Astrocyte of the spinal cord (primary cell): ENCODE measurements around the gene MDGA2.
A peak's percentile ranks its signal among the peaks of the same experiment; 100 is the strongest.

Source experiments
- DNase-seq: peaks from one replicate; pipeline ENCODE4 v3.0.0; 2011; ENCODE audit warnings: low read depth, low spot score
- H3K4me3 ChIP-seq: 2 replicates; pipeline ENCODE4 v1.5.1; 2011; ENCODE audit warnings: low read depth, mild to moderate bottlenecking, low read length, moderate library complexity
- in situ Hi-C: cut with HindIII; loops from 2 replicates; pipeline ENCODE4 v1.10.0; 2017; ENCODE audit warnings: low sequenced_read_pairs
- TF ChIP-seq, protein P1 (sequence below): IDR thresholded peaks from 2 replicates; pipeline ENCODE4 v1.5.1; 2012; ENCODE audit warnings: low read depth, mild to moderate bottlenecking, low read length, inconsistent platforms

MDGA2 gene

DNA sequence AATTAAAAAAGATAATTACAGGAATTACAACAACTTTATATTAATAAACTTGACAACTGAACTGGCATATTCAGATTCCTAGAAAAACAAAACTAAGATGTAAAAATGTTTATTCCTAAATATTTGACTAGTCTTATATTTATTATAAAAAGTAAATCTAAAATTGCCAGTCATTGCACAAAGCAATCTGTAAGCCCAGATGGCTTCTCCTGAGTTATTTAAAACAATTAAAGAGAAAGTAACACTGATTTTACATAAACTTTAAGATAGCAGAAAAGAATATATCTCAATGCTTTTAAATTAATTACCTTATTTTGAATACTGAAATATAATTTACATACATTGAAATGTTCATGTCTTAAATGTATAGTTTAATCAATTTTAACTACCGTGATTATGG lies 589.7 kb downstream of the MDGA2 start:
- TF ChIP-seq, protein P1, sequence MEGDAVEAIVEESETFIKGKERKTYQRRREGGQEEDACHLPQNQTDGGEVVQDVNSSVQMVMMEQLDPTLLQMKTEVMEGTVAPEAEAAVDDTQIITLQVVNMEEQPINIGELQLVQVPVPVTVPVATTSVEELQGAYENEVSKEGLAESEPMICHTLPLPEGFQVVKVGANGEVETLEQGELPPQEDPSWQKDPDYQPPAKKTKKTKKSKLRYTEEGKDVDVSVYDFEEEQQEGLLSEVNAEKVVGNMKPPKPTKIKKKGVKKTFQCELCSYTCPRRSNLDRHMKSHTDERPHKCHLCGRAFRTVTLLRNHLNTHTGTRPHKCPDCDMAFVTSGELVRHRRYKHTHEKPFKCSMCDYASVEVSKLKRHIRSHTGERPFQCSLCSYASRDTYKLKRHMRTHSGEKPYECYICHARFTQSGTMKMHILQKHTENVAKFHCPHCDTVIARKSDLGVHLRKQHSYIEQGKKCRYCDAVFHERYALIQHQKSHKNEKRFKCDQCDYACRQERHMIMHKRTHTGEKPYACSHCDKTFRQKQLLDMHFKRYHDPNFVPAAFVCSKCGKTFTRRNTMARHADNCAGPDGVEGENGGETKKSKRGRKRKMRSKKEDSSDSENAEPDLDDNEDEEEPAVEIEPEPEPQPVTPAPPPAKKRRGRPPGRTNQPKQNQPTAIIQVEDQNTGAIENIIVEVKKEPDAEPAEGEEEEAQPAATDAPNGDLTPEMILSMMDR, result no peak
- H3K4me3 ChIP-seq, result no peak overlapping the region
- no peak for DNase-seq
- in situ Hi-C loops, result no loop called here

DNA sequence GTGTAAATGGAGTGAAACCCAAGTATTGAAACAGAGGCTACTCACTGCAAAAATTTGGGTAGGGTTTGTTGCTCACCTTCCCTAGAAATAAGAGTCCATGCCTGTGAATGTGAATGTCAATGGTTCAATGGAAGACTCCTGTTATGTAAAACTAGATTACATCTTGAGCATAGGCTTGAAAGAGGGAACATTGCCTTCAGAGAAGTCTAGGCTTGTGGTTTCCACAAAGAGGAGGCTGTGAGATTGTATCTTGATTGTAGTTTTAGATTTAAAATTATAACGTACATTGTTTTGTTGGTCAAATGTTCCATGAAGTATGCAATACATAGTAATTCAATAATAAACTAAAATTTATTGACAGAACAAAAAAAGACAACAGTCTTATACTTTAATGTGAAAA lies 610.1 kb downstream of the MDGA2 start:
- DNase-seq, result no peak
- no peak overlapping the region for H3K4me3 ChIP-seq
- in situ Hi-C loops, result no loop called here
- TF ChIP-seq, protein P1, result no peak

- TF ChIP-seq, protein P1, result no peak
- DNase-seq, result no peak
- in situ Hi-C loops, result no loop called here
- H3K4me3 ChIP-seq, result no peak overlapping the region
These were observed 615.4 kb downstream of the MDGA2 start for GRCh38 chr14:47060050-47060449.

GRCh38 chr14:47057364-47057763 lies 618.0 kb downstream of the MDGA2 start:
- in situ Hi-C loops, result no loop called here
- TF ChIP-seq, protein P1, result no peak
- no peak for DNase-seq
- H3K4me3 ChIP-seq, result no peak overlapping the region

DNA sequence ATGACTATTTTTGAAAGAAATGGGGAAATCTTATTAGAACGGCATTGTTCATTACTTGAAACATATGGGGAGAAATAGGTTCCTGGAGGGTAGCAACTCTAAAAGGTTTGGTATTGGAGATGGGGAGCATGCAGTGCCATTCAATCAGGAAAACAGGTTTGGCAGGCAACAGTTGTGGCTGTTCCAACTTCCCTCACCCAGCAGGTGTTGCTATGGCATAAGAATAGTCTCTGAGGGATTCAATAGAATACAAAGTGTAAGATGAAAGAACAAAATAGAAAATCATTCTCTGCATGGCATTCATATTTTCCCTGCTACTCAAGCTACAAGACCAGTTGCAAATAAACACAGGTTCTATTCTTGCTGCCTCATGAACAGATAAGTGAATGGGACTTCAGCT lies 630.6 kb downstream of the MDGA2 start:
- TF ChIP-seq, protein P1, result no peak
- peak; percentile 3 for DNase-seq
- no peak overlapping the region for H3K4me3 ChIP-seq
- in situ Hi-C loops, result no loop called here

- H3K4me3 ChIP-seq, result no peak overlapping the region
- in situ Hi-C loops, result no loop called here
- TF ChIP-seq, protein P1, result peak; percentile 10
- no peak for DNase-seq
These were observed 634.9 kb downstream of the MDGA2 start for GRCh38 chr14:47040550-47040949.

DNA sequence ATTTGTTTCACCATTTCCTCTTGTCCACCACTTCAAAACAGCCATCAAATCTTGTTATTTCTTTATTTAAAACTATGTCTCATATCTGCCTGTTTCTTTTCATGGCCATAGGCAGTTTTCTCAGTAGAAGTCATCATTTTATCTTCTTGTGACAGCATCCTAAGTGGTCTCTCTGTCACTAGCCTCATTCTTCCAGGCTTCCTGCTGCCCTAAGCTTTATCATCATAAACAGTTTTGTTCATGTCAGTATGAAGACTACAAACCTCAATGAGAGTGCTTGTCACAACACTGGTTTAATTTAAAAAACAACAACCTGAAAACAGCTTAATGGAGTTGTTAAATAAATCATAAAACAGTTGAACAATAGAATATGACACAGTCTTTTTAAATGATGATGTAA lies 636.1 kb downstream of the MDGA2 start:
- no peak for DNase-seq
- in situ Hi-C loops, result no loop called here

More for the DNA sequence above, 636.1 kb downstream of the MDGA2 start:
- TF ChIP-seq, protein P1, result no peak
- H3K4me3 ChIP-seq, result no peak overlapping the region
